Measurements from ENCODE around the gene TRIP12.
"Not testable (repeated sequence)": the region's sequence is repeated elsewhere in the genome, so short reads cannot be mapped to it uniquely, and the experiment has no call there.

The TRIP12 gene

DNA sequence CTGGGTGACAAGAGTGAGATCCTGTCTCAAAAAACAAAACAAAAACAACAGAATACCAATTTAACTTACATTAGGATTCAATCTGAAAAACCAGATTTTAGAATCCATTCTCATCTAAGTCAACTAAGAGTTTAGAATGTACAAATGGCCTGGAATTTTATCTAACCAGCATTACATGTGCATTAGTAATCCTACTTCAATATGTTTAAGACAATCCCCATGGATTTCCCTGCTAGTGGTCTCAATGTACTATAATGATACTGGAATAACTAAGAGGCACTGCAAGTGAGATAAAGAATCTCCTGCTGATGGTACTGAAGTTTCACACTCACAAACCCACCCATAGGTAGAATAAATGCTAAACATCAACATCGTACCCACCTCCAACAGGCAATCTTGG lies 153.6 kb downstream of the TRIP12 start:
- no peak for DNase-seq (ENCODE audit: low read depth)

DNA sequence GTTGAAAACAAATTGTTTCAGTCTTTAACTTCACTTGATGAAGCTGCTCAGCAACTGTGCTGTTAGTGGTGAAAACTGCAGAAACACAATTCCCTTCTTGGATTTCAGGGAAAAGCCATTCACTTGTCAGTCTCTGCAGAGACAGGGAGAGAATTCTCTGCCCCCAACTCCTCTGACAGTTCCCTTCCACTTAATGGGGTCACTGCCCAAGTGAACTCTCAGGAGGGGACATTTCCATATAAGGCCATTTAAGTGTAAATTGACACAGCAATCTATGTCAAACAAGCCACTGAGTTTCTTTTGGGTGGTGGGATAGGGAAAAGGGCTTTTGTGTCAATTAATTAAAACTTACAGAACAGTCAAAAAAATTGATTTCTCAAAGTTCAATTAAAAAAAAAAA lies 156.1 kb downstream of the TRIP12 start:
- DNase-seq (ENCODE audit: low read depth) = no peak

DNA sequence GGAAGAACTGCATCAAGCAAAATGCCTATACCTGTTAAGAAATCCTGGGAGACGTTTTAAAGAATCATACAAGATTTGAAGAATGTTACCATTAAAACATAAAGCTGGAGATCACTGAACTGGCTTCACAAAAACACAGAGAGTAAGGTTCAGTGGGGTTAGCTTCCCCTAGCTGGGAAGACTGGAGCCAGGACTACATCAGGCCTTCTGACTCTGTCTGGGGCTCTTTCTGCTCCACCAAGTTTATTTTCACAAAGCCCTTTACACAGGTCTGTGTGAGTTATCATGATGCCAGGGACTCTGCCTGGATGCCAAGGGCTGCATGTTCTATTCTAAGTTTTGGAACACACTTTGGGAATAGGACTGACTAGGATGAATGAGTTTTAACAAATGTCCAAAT lies 160.1 kb downstream of the TRIP12 start:
- no peak for DNase-seq (ENCODE audit: low read depth)

GRCh38 chr2:229757462-229757861 lies 164.3 kb downstream of the TRIP12 start:
- DNase-seq (ENCODE audit: low read depth) = not testable (repeated sequence)

DNA sequence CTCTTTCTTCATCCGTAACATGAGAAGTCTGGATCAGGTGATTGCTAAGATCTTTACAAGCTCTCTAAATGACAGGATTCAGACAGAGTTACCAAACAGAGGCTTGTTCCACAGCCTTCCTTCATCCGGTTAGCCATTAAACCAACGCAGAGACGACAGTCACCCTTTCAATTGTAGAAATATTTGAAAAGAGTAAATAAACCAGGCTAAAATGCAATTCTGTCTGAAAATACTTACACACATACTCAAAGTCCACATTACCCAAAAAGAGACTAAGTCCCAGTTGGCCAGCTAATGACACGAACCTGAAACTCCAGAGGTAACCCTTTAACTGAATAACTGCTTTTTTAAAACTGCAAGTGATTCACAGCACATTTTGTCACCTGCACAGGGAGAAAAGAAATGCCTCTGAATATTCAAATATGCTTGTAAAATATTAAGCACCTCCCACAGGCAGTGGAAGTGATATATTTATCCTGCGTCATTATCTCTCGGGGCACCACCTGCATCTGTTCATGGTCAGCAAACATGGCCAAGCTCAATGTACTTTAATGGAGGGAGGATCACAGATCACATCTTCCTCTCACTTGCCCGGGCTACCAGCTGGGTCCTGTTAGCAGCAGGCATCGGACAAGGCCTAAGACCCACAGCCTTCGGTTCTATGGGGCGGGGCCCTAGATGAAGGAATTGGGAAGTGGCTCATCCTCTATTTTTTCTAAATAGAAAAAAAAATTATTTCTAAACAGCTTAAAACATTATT lies 168.7 kb downstream of the TRIP12 start:
- DNase-seq (ENCODE audit: low read depth) = no peak

- no peak for DNase-seq (ENCODE audit: low read depth)
These were observed 172.0 kb downstream of the TRIP12 start for GRCh38 chr2:229749779-229750178.

DNA sequence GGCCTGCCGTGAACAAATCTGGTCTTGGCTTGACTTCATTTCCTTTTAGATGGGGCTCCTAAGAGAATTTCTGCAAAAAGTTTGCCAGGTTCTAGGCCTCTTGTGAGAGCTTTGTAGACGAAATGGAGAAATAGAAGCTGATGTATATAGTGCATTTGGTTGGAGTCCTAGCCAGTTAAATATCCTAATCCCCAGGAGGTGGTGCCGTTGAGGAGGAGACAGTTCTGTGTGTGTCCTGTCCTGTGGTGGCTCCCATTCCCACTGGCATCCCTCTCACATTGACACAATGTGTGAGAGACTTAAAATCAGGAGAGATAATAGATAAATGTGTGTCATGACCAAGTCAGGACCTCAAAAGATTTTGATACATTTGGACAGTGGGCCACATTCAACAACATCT lies 172.9 kb downstream of the TRIP12 start:
- DNase-seq (ENCODE audit: low read depth) = no peak

DNA sequence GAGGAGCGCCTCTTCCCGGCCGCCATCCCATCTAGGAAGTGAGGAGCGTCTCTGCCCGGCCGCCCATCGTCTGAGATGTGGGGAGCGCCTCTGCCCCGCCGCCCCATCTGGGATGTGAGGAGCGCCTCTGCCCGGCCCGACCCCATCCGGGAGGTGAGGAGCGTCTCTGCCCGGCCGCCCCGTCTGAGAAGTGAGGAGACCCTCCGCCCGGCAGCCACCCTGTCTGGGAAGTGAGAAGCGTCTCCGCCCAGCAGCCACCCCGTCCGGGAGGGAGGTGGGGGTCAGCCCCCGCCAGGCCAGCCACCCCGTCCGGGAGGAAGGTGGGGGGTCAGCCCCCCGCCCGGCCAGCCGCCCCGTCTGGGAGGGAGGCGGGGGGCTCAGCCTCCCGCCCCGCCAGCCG lies 179.1 kb downstream of the TRIP12 start:
- DNase-seq (ENCODE audit: low read depth) = not testable (repeated sequence)

DNA sequence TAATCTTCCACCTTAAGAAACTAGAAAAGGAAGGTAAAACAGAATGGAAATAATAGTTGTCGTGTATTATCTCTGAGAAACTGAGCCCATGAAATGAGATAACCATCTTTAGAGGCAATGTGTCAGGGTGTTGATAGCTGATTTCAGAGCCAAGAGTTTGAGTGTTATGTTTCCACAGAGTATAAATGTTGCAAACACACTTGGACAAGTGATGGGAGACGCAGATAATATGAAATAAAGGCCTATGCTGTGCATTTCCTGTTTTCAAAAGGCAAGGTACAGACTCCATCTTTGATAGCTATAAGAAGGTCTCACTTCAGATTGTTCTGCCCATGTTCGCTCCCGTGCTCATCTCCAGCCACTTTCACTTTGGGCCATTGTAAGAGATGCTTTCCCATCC lies 181.5 kb downstream of the TRIP12 start:
- DNase-seq (ENCODE audit: low read depth) = peak; percentile 22

DNA sequence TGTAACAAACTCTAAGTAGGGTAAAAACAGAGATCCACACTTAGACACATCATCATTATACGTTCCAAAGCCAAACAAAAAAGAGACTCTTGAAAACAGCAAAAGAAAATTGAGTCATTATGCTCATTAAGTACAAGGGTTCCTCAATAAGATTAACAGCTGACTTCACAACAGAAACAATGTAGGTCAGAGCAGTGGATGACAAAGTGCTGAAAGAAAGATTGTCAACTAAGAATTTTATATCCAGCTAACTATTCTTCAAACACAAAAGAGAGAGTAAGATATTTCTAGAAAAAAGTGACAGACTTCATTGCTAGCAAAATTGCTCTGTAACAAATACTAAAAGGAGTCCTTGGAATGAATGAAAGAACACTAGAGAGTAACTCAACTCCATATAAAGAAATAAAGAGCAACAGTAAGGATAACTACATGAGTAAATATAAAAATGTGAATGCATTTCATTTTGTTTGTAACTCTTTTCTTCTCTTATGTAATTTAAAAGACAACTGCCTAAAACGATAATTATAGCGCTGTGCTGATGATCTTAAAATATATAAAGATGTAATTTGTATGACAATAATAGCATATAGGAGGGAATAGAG lies 183.7 kb downstream of the TRIP12 start:
- no peak for DNase-seq (ENCODE audit: low read depth)

GRCh38 chr2:229734410-229734809 lies 187.4 kb downstream of the TRIP12 start:
- no peak for DNase-seq (ENCODE audit: low read depth)

- no peak for DNase-seq (ENCODE audit: low read depth)
These were observed 188.1 kb downstream of the TRIP12 start for GRCh38 chr2:229733611-229734245.

GRCh38 chr2:229732897-229733296 lies 188.9 kb downstream of the TRIP12 start:
- DNase-seq (ENCODE audit: low read depth) = no peak

GRCh38 chr2:229731916-229732315 lies 189.9 kb downstream of the TRIP12 start:
- no peak for DNase-seq (ENCODE audit: low read depth)

DNA sequence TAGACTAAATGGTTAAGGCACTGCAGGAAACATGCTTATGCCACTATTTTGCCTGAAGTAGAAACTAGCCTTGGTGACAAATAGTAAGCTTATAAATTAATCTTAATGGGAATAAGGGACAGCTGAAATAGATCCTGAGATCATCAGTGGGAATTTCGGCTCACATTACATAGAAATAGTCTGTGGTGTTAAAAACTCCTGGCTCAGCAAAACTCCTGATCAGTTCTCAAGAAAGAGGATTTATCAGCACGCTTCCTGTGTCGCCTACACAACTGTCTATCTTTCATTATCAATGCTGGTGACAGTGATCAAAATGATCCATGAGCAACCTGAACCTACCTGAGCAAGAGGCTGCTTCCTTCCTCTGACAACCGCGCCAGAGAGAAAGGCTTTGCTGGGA lies 190.4 kb downstream of the TRIP12 start:
- DNase-seq (ENCODE audit: low read depth) = no peak

DNA sequence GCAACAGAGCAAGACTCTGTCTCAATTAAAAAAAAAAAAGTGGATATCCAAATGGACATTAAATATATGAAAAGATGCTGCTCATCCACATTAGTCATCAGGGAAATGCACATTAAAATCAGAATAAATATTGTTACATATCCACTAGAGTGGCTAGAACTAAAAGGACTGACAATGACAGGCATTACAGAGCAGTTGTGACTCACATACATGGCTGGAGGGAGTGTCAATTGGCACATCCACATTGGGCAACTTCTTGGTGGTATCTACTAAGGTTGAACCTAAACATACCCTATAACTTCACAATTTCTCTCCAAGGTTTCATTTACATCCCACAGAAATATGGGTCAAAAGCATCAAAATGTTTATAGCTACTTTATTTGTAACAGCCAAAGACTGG lies 193.4 kb downstream of the TRIP12 start:
- no peak for DNase-seq (ENCODE audit: low read depth)

GRCh38 chr2:229726643-229727042 lies 195.2 kb downstream of the TRIP12 start:
- DNase-seq (ENCODE audit: low read depth) = no peak

DNA sequence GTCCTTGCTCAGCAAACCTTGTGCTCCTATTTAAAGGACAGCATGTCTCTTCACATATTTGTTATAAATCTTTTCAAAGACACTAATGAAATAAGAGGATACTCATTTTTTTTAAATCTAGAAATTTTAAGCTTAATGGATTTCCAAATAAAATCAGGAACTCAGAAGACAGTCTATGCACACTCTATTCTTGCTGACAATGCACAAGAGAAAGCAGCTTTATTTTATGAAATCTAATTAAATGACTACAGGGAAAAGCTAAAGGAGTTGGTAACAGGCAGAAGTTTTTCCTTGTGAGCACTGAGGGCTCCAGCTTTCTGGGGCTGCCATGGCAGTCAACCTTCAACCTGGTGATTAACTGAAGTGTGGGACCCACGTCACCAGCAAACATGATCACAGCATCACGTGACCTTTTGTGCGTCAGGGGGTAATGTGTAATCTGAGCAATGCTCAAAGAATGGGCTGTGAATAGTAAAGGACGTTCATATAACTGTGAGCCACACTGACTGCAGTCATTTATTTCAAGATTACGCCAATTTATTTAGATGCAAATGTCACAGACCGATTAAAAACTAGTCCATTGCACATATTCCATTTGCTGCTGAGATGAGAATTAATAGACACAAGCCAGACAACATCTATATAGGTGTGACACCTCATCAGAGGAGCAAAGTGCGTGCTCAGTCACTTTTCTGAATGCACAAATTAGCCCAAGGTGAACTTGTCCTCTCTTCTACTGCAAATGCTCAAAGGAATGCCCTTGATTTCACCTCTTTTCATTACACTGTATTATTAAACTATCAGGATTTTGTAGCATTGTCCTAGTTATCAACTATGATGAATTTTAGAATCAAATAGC lies 195.9 kb downstream of the TRIP12 start:
- DNase-seq (ENCODE audit: low read depth) = no peak

- DNase-seq (ENCODE audit: low read depth) = not testable (repeated sequence)
These were observed 198.6 kb downstream of the TRIP12 start for GRCh38 chr2:229723192-229723591.

DNA sequence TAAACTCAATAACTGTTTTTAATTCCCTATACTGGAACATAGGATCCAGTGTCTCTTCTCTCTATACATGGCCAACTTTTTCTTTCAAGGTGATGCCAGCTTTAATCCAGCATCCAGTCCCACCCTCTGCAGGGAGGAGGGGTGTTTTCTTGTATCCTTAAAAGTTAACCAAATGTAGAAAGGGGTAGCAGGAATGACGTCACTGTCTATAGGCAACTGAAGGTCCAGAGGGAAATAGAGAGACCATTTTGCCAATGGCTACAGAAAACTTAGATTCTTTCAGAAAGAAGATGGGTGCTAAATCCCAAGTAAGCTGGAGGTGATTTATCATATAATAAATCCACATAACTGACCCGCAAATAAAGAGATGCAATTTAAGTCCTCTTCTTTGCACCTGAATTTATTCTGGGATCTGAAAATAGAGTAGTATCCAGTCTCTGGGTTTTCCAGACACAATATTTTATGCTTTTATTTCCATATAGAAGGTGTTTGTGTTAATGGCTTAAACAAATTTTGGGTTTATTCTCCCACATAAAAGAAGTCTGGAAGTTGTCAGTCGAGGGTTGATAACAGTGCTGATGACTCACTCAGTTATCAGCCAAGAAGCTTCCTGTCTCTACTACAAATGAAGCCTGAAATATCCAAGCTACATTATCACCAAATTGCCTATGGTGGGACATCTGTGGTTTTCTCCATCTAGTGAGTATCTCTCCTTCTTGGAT lies 201.7 kb downstream of the TRIP12 start:
- DNase-seq (ENCODE audit: low read depth) = no peak

- no peak for DNase-seq (ENCODE audit: low read depth)
These were observed 203.8 kb downstream of the TRIP12 start for GRCh38 chr2:229718057-229718456.

Measured in CMK (cell line).